Prostate gland (tissue), 2 donors: ENCODE data around the gene SETD3. TPM values are rescaled to one million over a fixed set of nuclear protein-coding genes. Genes with fewer than 3 reads are reported as not detected.

ENCODE experiments used
- DNase-seq: peaks from one replicate; pipeline ENCODE4 v3.0.0-alpha.2; 2019; ENCODE audit warnings: low spot score
- H3K27ac ChIP-seq, 2 donors: fragments of 200-600 bp; sonication (generic); 2 replicates each; pipeline ENCODE4 v1.5.1; 2017 to 2019
- H3K27me3 ChIP-seq: fragments of 200-600 bp; sonication (generic); replicated peaks from 2 replicates; pipeline ENCODE4 v1.5.1; 2019; ENCODE audit not compliant: insufficient read depth
- H3K36me3 ChIP-seq, 2 donors: fragments of 200-600 bp; sonication (generic); 1 replicate in 1 of 2; 2 replicates in 1 of 2; pipeline versions ENCODE4 v1.5.1 to v1.8.1; 2017 to 2019
- H3K4me1 ChIP-seq: fragments of 200-600 bp; sonication (generic); replicated peaks from 2 replicates; pipeline ENCODE4 v1.5.1; 2019
- H3K4me3 ChIP-seq, 2 donors: fragments of 200-600 bp; sonication (generic); 2 replicates each; pipeline ENCODE4 v1.5.1; 2017 to 2019
- H3K9me3 ChIP-seq: fragments of 200-600 bp; sonication (generic); 2 replicates; pipeline ENCODE4 v1.5.1; 2017
- POLR2A ChIP-seq: fragments of 450-650 bp; IDR thresholded peaks from one replicate; pipeline ENCODE4 v1.6.1; 2016; ENCODE audit warnings: antibody characterized with exemption, mild to moderate bottlenecking
- POLR2AphosphoS5 ChIP-seq: sonication (generic); formaldehyde crosslinking; IDR thresholded peaks from one replicate; pipeline ENCODE4 v1.6.1; 2017; ENCODE audit warnings: antibody characterized with exemption
- WGBS: methylation state at CpG from one replicate; pipeline ENCODE4 v1.1.5; 2018; 5-methylcytosine and 5-hydroxymethylcytosine counted together
- intact Hi-C: fragments of 100-400 bp; cut with DNase I; formaldehyde crosslinking; loops from one replicate; pipeline ENCODE4 v1.14.2; 2022
- total RNA-seq, 2 donors: library from RNA; depleted of rRNA; stranded (reverse); fragments of >200 nt; gene quantifications; one replicate each; pipeline ENCODE4 v1.1.0, GENCODE V29; 2016
- TF ChIP-seq, protein P1 (sequence below), 4 experiments: fragments of 200-600 bp in 2 of 4; fragments of 450-650 bp in 2 of 4; sonication (generic) in 2 of 4; IDR thresholded peaks; 1 replicate in 3 of 4; 2 replicates in 1 of 4; pipeline ENCODE4 v1.5.1; 2016 to 2019; ENCODE audit warnings: antibody characterized with exemption in 4 of 4, mild to moderate bottlenecking in 2 of 4, moderate library complexity in 2 of 4

The SETD3 gene
- total RNA-seq, 2 donors from 2014 or later = 59.5 to 106 TPM

- intact Hi-C loops = no loop called here
- Histone ChIP-seq H3K36me3 (no peaks in the 10 kb centered on the region), H3K27me3 (no peaks in the 10 kb centered on the region), H3K4me3 (no peak overlapping the region), H3K4me1 (no peaks in the 10 kb centered on the region), H3K27ac (no peak overlapping the region), H3K9me3 (no peaks in the 10 kb centered on the region)
- TF ChIP-seq POLR2AphosphoS5 = no peak
- TF ChIP-seq, protein P1, sequence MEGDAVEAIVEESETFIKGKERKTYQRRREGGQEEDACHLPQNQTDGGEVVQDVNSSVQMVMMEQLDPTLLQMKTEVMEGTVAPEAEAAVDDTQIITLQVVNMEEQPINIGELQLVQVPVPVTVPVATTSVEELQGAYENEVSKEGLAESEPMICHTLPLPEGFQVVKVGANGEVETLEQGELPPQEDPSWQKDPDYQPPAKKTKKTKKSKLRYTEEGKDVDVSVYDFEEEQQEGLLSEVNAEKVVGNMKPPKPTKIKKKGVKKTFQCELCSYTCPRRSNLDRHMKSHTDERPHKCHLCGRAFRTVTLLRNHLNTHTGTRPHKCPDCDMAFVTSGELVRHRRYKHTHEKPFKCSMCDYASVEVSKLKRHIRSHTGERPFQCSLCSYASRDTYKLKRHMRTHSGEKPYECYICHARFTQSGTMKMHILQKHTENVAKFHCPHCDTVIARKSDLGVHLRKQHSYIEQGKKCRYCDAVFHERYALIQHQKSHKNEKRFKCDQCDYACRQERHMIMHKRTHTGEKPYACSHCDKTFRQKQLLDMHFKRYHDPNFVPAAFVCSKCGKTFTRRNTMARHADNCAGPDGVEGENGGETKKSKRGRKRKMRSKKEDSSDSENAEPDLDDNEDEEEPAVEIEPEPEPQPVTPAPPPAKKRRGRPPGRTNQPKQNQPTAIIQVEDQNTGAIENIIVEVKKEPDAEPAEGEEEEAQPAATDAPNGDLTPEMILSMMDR (IDR thresholded peaks at IDR 0.05) = no peak
- no peak for DNase-seq
- WGBS = 79% methylated on average over 11 of the region's 11 CpGs
Observed at GRCh38 chr14:99374964-99375363, 105.7 kb downstream of the SETD3 start.

DNA sequence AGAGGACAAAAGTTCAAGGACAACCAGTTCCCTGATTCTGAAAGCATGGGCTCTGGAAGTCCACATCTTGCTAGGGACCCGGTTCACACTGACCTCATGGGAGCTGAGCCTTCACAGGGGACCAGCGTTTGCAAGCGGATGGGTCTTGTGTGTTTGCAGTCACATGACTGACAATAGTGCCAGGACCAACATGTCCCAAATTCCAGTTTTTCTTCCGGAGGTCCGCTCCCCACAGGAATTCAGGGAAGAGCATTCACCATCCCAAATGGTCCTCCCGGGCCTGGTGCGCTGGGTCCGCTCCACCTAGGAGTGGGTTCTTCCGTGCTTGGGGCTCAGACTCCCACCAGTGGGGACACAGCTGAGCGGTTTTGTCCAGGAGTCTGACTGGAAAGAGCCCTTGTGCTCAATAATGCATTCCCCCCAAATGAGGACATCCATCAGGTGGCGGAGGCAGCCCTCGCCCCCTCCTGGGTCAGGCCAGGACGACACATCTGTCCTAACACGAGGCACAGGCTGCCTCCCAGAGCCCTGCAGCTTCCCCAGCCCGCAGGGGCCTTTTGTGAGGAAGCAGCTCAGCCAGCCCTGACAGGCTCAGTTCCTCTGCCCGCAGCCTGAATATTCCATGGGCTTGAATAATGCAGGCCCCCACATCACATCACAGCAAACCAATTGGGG, 116.9 kb downstream of the SETD3 start:
- intact Hi-C loops = no loop called here
- H3K9me3 ChIP-seq = no peaks in the 10 kb centered on the region
- no peak for TF ChIP-seq POLR2AphosphoS5
- TF ChIP-seq, protein P1 (IDR thresholded peaks at IDR 0.05) = no peak
- TF ChIP-seq POLR2A = no peak
- no peak overlapping the region for H3K4me3 ChIP-seq
- no peaks in the 10 kb centered on the region for H3K27me3 ChIP-seq
- H3K36me3 ChIP-seq = no peaks in the 10 kb centered on the region
- DNase-seq = no peak
- no peaks in the 10 kb centered on the region for H3K4me1 ChIP-seq
- WGBS = 82% methylated on average over 16 of the region's 16 CpGs
- H3K27ac ChIP-seq = no peak overlapping the region

DNA sequence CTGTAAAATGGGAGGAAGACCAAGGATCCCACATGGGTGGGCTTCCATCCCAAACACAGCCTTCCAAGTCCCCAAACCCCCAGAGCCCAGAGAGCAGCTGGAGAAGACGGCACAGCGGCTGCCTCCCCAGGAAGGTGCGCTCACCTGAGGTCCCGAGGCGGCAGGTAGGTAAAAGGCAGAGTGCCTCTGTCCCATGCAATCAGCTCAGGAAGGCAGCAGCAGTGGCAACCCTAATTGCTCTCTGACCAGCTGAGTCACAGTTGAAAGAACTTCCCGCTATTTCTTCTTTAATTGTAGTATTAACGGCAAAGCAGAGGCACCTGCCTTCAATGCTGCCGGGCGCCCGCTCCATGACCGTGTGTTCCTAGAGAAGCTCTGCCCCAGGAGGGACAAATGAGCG, 117.6 kb downstream of the SETD3 start:
- Histone ChIP-seq H3K27ac (no peak overlapping the region), H3K4me3 (no peak overlapping the region), H3K36me3 (no peaks in the 10 kb centered on the region), H3K9me3 (no peaks in the 10 kb centered on the region), H3K4me1 (no peaks in the 10 kb centered on the region), H3K27me3 (no peaks in the 10 kb centered on the region)
- intact Hi-C loops = no loop called here
- 82% methylated on average over 11 of the region's 12 CpGs for WGBS
- TF ChIP-seq POLR2AphosphoS5 = no peak
- no peak for DNase-seq

DNA sequence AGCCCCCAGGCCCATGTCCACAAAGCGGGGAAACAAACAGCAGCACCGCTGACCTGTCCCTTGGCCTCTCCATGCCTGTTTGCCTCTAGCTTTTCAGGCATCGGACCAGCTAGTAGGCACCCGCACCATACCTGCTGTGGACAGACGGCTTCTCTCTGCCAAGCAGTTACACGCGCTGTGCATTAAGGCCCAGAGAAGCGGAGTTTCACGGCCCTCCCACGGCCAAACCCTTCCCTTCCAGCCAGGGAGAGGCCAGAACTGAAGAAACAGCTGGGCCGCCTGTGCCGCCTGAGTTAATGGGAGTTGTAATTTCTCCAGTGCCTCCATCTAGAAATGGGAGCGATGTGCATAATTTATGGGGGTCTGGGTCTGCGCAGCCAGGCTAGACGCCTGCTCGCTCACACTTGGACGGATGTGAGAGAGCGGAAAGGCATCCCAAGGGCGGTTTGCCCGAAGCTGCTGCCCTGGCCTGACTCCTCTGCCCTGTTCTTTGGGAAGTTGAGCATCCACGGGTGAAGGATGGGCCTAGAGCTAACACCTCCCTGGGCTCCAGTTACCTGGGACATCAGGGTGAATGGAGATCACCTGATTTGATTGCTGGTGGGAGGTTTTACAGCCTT, 119.0 kb downstream of the SETD3 start:
- WGBS = 83% methylated on average over 21 of the region's 21 CpGs

DNA sequence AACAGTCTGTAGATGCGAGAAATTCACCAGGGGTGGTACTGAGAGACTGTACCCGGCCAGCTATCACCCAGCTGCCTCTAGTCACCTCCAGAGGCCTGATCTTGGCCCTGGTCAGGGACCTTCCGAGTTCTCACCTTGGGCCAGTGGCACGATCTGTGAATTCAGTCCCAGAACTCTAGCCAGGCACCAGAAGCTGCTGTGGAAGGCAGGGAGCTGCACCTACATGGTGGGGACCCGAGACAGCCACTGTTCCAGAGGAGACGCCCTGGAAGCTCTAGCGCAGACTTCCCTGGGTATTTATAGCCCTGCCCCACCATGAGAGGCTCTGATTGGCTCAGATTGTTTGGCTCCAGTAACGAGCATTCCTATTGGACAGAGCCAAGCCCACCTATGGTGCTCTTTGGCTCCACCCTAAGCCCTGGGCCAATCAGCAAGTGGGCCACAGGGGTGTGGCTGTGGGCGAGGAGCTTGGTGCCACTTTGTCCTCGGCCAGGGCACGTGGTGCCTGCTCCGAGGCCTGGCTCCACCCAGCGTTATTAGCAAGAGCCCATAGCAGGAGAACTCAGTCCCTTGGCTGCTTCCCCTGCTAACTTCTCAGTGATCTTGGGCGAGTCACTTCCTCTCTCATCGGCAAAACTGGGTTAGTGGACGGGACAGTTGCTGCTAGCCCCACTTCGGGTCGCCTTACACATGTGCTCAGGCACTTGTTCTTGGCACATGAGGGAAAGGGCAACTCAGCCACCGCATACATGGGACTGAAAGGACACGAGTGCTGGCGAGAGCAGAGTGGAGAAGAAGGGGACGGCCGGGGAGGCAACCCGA, 119.7 kb downstream of the SETD3 start:
- intact Hi-C loops = no loop called here
- H3K9me3 ChIP-seq = no peaks in the 10 kb centered on the region
- TF ChIP-seq POLR2A = no peak
- TF ChIP-seq, protein P1 (IDR thresholded peaks at IDR 0.05) = no peak
- TF ChIP-seq POLR2AphosphoS5 = no peak
- no peaks in the 10 kb centered on the region for H3K36me3 ChIP-seq
- no peaks in the 10 kb centered on the region for H3K4me1 ChIP-seq
- H3K4me3 ChIP-seq = no peak overlapping the region
- no peak overlapping the region for H3K27ac ChIP-seq
- 92% methylated on average over 24 of the region's 24 CpGs for WGBS
- H3K27me3 ChIP-seq = no peaks in the 10 kb centered on the region
- DNase-seq = no peak

More for the DNA sequence above, 119.0 kb downstream of the SETD3 start:
- no peaks in the 10 kb centered on the region for H3K4me1 ChIP-seq
- H3K4me3 ChIP-seq = no peak overlapping the region
- no peak for DNase-seq
- intact Hi-C loops = no loop called here
- no peaks in the 10 kb centered on the region for H3K36me3 ChIP-seq
- TF ChIP-seq POLR2A (no peak), POLR2AphosphoS5 (no peak)
- TF ChIP-seq, protein P1 (IDR thresholded peaks at IDR 0.05) = no peak
- H3K27ac ChIP-seq = no peak overlapping the region
- H3K27me3 ChIP-seq = no peaks in the 10 kb centered on the region
- H3K9me3 ChIP-seq = no peaks in the 10 kb centered on the region
